Germinal center (tissue), 1 donor: ENCODE measurements around the gene ZSCAN10.
"Not testable (repeated sequence)": the region's sequence is repeated elsewhere in the genome, so short reads cannot be mapped to it uniquely, and the experiment has no call there.

Source experiments
- DNase-seq: peaks from one replicate; pipeline ENCODE4 v3.0.0; 2012; ENCODE audit warnings: mixed read lengths, low spot score

Gene ZSCAN10

GRCh38 chr16:3085868-3086595, 13.1 kb downstream of the ZSCAN10 start:
- no peak for DNase-seq

- no peak for DNase-seq
These were observed 14.0 kb downstream of the ZSCAN10 start for GRCh38 chr16:3084969-3085670.

GRCh38 chr16:3084491-3084890, 14.6 kb downstream of the ZSCAN10 start:
- DNase-seq: no peak

GRCh38 chr16:3083408-3083807, 15.7 kb downstream of the ZSCAN10 start:
- DNase-seq: not testable (repeated sequence)

- DNase-seq: not testable (repeated sequence)
These were observed 17.1 kb downstream of the ZSCAN10 start for GRCh38 chr16:3081957-3082356.

GRCh38 chr16:3080024-3080423, 19.1 kb downstream of the ZSCAN10 start:
- no peak for DNase-seq

GRCh38 chr16:3076577-3076976, 22.5 kb downstream of the ZSCAN10 start:
- DNase-seq: no peak

- DNase-seq: not testable (repeated sequence)
These were observed 23.1 kb downstream of the ZSCAN10 start for GRCh38 chr16:3075946-3076345.

- DNase-seq: no peak
These were observed 23.6 kb downstream of the ZSCAN10 start for GRCh38 chr16:3075523-3075915.

GRCh38 chr16:3074860-3075522, 24.1 kb downstream of the ZSCAN10 start:
- peak; percentile 37 for DNase-seq

GRCh38 chr16:3073448-3073847, 25.6 kb downstream of the ZSCAN10 start:
- DNase-seq: no peak

GRCh38 chr16:3072576-3073263, 26.4 kb downstream of the ZSCAN10 start:
- DNase-seq: not testable (repeated sequence)

- DNase-seq: not testable (repeated sequence)
These were observed 26.9 kb downstream of the ZSCAN10 start for GRCh38 chr16:3072148-3072547.

GRCh38 chr16:3071655-3072054, 27.4 kb downstream of the ZSCAN10 start:
- DNase-seq: no peak

GRCh38 chr16:3070608-3071111, 28.4 kb downstream of the ZSCAN10 start:
- DNase-seq: no peak

GRCh38 chr16:3069146-3069545, 29.9 kb downstream of the ZSCAN10 start:
- DNase-seq: not testable (repeated sequence)

GRCh38 chr16:3068487-3068886, 30.6 kb downstream of the ZSCAN10 start:
- DNase-seq: no peak

- DNase-seq: no peak
These were observed 32.7 kb downstream of the ZSCAN10 start for GRCh38 chr16:3066440-3066748.

- DNase-seq: no peak
These were observed 33.2 kb downstream of the ZSCAN10 start for GRCh38 chr16:3065742-3066439.

GRCh38 chr16:3065069-3065741, 33.9 kb downstream of the ZSCAN10 start, which contains the start of gene IL32:
IL32 (plus strand) TSS chr16:3065640; CDS start chr16:3065812, 172 bp downstream.
- no peak for DNase-seq
